Measurements from ENCODE around the gene GIGYF2. TPM values are rescaled to one million over a fixed set of nuclear protein-coding genes. Genes with fewer than 3 reads are reported as not detected.

Gene GIGYF2
- total and polyA plus RNA-seq, 2 of the 13 experiments (the other 11 are each of a cell fraction or from before 2014, with no cell fraction given): 44.9 to 73.5 TPM

DNA sequence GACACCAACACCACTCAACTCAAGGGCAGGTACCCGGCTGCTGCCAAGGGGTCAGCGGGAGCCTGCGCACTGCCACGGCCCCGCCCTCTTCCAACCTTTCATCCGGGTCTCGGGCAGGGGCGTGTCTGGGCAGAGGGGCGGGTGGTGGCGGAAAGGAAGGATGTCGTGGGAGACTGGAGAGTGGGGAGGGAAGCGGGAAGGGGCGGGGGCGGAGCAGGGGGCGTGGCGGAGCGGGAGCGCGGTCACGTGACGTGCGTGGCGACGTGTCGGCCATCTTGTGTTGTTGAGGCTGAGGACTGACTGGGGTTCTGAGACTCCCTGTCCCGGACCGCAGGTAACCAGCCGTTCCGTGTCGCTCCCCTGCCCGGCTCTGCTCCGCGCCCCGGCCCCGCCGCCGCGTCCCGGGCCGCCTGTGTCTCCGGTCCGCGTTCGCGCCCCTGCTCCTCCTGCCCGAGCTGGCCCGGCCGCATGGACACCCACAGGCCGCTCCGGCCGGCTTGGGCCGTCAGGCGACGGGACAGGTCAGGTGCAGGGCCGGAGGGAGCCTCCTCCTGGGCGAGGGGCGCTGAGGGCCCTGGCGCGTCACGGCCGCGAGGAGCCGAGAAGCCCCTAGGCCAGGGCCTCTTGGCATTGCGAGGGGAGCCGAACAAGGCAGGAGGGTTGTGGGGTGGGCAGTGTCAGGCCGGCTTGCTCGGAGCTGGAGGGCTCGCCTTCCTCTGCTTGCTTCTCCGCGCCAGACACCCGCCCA lies at the start of gene GIGYF2 (continued):
- TF ChIP-seq, protein P1, sequence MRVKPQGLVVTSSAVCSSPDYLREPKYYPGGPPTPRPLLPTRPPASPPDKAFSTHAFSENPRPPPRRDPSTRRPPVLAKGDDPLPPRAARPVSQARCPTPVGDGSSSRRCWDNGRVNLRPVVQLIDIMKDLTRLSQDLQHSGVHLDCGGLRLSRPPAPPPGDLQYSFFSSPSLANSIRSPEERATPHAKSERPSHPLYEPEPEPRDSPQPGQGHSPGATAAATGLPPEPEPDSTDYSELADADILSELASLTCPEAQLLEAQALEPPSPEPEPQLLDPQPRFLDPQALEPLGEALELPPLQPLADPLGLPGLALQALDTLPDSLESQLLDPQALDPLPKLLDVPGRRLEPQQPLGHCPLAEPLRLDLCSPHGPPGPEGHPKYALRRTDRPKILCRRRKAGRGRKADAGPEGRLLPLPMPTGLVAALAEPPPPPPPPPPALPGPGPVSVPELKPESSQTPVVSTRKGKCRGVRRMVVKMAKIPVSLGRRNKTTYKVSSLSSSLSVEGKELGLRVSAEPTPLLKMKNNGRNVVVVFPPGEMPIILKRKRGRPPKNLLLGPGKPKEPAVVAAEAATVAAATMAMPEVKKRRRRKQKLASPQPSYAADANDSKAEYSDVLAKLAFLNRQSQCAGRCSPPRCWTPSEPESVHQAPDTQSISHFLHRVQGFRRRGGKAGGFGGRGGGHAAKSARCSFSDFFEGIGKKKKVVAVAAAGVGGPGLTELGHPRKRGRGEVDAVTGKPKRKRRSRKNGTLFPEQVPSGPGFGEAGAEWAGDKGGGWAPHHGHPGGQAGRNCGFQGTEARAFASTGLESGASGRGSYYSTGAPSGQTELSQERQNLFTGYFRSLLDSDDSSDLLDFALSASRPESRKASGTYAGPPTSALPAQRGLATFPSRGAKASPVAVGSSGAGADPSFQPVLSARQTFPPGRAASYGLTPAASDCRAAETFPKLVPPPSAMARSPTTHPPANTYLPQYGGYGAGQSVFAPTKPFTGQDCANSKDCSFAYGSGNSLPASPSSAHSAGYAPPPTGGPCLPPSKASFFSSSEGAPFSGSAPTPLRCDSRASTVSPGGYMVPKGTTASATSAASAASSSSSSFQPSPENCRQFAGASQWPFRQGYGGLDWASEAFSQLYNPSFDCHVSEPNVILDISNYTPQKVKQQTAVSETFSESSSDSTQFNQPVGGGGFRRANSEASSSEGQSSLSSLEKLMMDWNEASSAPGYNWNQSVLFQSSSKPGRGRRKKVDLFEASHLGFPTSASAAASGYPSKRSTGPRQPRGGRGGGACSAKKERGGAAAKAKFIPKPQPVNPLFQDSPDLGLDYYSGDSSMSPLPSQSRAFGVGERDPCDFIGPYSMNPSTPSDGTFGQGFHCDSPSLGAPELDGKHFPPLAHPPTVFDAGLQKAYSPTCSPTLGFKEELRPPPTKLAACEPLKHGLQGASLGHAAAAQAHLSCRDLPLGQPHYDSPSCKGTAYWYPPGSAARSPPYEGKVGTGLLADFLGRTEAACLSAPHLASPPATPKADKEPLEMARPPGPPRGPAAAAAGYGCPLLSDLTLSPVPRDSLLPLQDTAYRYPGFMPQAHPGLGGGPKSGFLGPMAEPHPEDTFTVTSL (CRISPR knock-in tag; IDR thresholded peaks at IDR 0.05; ENCODE audit: borderline replicate concordance): no peak
- TF ChIP-seq, protein P2, sequence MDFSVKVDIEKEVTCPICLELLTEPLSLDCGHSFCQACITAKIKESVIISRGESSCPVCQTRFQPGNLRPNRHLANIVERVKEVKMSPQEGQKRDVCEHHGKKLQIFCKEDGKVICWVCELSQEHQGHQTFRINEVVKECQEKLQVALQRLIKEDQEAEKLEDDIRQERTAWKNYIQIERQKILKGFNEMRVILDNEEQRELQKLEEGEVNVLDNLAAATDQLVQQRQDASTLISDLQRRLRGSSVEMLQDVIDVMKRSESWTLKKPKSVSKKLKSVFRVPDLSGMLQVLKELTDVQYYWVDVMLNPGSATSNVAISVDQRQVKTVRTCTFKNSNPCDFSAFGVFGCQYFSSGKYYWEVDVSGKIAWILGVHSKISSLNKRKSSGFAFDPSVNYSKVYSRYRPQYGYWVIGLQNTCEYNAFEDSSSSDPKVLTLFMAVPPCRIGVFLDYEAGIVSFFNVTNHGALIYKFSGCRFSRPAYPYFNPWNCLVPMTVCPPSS (IDR thresholded peaks at IDR 0.05): no peak
- TF ChIP-seq, protein P3, sequence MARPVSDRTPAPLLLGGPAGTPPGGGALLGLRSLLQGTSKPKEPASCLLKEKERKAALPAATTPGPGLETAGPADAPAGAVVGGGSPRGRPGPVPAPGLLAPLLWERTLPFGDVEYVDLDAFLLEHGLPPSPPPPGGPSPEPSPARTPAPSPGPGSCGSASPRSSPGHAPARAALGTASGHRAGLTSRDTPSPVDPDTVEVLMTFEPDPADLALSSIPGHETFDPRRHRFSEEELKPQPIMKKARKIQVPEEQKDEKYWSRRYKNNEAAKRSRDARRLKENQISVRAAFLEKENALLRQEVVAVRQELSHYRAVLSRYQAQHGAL (CRISPR knock-in tag; IDR thresholded peaks at IDR 0.05; ENCODE audit: not compliant biosample characterization): no peak
- TF ChIP-seq, protein P4, sequence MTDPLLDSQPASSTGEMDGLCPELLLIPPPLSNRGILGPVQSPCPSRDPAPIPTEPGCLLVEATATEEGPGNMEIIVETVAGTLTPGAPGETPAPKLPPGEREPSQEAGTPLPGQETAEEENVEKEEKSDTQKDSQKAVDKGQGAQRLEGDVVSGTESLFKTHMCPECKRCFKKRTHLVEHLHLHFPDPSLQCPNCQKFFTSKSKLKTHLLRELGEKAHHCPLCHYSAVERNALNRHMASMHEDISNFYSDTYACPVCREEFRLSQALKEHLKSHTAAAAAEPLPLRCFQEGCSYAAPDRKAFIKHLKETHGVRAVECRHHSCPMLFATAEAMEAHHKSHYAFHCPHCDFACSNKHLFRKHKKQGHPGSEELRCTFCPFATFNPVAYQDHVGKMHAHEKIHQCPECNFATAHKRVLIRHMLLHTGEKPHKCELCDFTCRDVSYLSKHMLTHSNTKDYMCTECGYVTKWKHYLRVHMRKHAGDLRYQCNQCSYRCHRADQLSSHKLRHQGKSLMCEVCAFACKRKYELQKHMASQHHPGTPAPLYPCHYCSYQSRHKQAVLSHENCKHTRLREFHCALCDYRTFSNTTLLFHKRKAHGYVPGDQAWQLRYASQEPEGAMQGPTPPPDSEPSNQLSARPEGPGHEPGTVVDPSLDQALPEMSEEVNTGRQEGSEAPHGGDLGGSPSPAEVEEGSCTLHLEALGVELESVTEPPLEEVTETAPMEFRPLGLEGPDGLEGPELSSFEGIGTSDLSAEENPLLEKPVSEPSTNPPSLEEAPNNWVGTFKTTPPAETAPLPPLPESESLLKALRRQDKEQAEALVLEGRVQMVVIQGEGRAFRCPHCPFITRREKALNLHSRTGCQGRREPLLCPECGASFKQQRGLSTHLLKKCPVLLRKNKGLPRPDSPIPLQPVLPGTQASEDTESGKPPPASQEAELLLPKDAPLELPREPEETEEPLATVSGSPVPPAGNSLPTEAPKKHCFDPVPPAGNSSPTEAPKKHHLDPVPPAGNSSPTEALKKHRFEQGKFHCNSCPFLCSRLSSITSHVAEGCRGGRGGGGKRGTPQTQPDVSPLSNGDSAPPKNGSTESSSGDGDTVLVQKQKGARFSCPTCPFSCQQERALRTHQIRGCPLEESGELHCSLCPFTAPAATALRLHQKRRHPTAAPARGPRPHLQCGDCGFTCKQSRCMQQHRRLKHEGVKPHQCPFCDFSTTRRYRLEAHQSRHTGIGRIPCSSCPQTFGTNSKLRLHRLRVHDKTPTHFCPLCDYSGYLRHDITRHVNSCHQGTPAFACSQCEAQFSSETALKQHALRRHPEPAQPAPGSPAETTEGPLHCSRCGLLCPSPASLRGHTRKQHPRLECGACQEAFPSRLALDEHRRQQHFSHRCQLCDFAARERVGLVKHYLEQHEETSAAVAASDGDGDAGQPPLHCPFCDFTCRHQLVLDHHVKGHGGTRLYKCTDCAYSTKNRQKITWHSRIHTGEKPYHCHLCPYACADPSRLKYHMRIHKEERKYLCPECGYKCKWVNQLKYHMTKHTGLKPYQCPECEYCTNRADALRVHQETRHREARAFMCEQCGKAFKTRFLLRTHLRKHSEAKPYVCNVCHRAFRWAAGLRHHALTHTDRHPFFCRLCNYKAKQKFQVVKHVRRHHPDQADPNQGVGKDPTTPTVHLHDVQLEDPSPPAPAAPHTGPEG (CRISPR knock-in tag; IDR thresholded peaks at IDR 0.05): no peak
- TF ChIP-seq DNMT1 (CRISPR knock-in tag; IDR thresholded peaks at IDR 0.05) (peak; percentile 98), HOXA3 (CRISPR knock-in tag; IDR thresholded peaks at IDR 0.05) (peak; percentile 94), ATF1 (CRISPR knock-in tag; IDR thresholded peaks at IDR 0.05) (no peak), ZNF780A (CRISPR knock-in tag; IDR thresholded peaks at IDR 0.05) (peak; percentile 48; the same call in 1 of the 2 replicates), KDM6A (CRISPR knock-in tag; IDR thresholded peaks at IDR 0.05; ENCODE audit: low read depth) (no peak), ZNF143 (CRISPR knock-in tag; IDR thresholded peaks at IDR 0.05) (no peak), GATAD2A (CRISPR knock-in tag; IDR thresholded peaks at IDR 0.05) (no peak), ZFP1 (CRISPR knock-in tag; IDR thresholded peaks at IDR 0.05) (no peak), CEBPB (IDR thresholded peaks at IDR 0.05; ENCODE audit: borderline replicate concordance, low read depth, low read length) (no peak), IKZF1 (IDR thresholded peaks at IDR 0.05) (no peak)
- TF ChIP-seq, protein P5, sequence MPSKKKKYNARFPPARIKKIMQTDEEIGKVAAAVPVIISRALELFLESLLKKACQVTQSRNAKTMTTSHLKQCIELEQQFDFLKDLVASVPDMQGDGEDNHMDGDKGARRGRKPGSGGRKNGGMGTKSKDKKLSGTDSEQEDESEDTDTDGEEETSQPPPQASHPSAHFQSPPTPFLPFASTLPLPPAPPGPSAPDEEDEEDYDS (CRISPR knock-in tag; IDR thresholded peaks at IDR 0.05): peak; percentile 83; the same call in 1 of the 2 replicates
